GM21447 (cell line): ENCODE data around the gene MAPKAP1.

Experiments
- ATAC-seq: cut with Tn5 transposase; IDR thresholded peaks from one replicate; pipeline ENCODE4 v1.9.1; 2021; ENCODE audit not compliant: unreplicated experiment

Gene MAPKAP1

GRCh38 chr9:125464591-125465385, 242.2 kb downstream of the MAPKAP1 start:
- ATAC-seq, result no peak

- no peak for ATAC-seq
These were observed 243.1 kb downstream of the MAPKAP1 start for GRCh38 chr9:125463926-125464325.

- ATAC-seq, result no peak
These were observed 244.1 kb downstream of the MAPKAP1 start for GRCh38 chr9:125462861-125463291.

DNA sequence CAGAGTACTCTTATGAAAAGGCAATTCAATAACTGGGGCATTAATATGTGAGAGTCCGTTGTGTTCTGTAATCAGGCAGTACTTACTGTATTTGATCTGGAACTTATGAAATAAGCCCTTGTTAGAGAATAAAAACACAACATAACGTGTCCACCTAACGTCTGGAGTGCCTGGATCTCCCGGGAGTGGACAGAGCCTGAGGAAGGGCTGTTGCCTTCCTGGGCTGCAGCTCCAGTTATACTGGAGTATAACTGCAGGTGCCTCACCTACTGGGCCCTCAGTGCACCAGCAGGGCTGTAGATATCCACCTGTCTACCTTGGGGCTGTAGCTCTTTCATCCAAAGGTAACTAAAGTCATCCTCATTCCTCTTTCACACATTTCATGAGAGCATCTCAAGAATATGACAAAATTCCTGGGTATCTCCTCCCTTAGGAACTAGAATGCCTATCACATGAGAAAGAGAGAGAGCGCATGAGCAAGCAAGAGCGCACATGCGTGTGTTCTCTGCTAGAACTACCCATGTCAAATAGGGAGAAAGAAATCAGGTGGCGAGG, 245.3 kb downstream of the MAPKAP1 start:
- no peak for ATAC-seq

- no peak for ATAC-seq
These were observed 245.9 kb downstream of the MAPKAP1 start for GRCh38 chr9:125460883-125461635.

- ATAC-seq, result no peak
These were observed 246.7 kb downstream of the MAPKAP1 start for GRCh38 chr9:125460346-125460745.

- no peak for ATAC-seq
These were observed 249.7 kb downstream of the MAPKAP1 start for GRCh38 chr9:125457357-125457756.

DNA sequence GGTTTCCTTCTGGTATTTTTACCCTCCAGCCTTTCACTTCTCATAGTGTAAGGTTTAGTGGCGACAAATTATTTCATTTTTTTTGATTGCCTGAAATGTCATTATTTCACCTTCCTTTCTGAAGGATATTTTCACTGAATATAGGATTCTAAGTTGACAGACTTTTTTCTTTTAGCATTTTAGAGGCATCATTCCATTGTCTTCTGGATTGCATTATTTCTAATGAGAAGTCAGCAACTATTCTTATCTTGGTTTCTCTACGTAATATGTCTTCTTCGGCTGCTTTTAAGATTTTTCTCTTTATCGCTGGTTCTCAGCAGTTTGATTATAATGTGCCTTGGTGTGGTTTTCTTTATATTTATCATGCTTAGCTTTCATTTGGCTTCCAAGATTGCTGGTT, 251.1 kb downstream of the MAPKAP1 start:
- ATAC-seq, result no peak

DNA sequence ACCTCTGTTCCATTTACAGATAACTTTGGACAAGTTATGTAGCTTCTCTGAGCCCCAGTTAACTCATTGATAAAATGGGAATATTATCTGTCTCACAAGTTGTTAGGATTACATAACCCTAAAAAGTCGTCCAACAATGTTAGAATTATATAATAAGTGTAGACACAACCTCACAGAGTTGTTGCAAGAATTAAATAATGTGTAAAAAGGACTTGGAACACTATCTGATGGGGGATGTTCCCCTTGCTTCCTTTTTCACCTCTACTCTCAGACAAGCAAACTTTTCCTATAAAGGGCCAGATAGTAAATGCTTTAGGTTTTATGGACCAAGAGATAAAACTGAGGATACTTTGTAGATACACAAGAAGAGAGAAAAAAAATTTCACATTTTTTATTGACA, 251.9 kb downstream of the MAPKAP1 start:
- ATAC-seq, result no peak

DNA sequence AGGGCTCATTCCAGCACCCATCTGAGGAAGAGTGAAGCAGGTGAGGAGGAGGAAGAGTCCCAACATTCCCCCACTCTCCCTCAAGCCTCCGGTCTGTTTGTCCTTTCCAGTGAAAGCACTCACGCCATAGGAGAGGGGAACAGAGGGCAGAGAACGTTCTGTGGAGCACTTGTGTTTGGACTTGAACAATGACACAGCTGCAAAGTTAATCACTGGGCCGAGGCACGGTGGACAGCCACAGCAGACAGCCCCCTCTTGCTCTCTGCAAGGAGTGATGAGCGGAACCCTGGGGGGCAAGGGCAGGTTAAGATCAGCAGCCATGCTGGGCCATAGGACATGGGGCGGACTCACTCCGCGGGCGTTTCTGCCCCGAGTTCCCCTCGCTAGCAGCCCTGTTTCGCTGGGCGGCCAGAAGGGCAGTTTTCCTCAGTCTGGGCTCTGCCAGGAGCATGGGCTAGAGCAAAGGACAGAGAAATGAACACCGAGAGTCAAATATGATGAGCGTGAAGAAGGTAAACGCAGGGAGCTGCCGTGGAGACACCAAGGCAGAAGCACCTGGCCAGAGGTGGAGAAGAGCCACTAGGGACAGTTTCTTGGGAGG, 259.7 kb downstream of the MAPKAP1 start:
- no peak for ATAC-seq

GRCh38 chr9:125446561-125447094, 260.4 kb downstream of the MAPKAP1 start:
- peak; percentile 92 for ATAC-seq

GRCh38 chr9:125444956-125445506, 262.0 kb downstream of the MAPKAP1 start:
- ATAC-seq, result no peak

- no peak for ATAC-seq
These were observed 262.8 kb downstream of the MAPKAP1 start for GRCh38 chr9:125444166-125444565.

GRCh38 chr9:125443367-125443766, 263.6 kb downstream of the MAPKAP1 start:
- no peak for ATAC-seq

- no peak for ATAC-seq
These were observed 264.6 kb downstream of the MAPKAP1 start for GRCh38 chr9:125442452-125442851.

GRCh38 chr9:125440411-125440810, 266.6 kb downstream of the MAPKAP1 start:
- ATAC-seq, result no peak

- ATAC-seq, result no peak
These were observed 267.4 kb downstream of the MAPKAP1 start for GRCh38 chr9:125439434-125440272.

GRCh38 chr9:125438506-125439433, 268.2 kb downstream of the MAPKAP1 start:
- ATAC-seq, result no peak

- no peak for ATAC-seq
These were observed 269.2 kb downstream of the MAPKAP1 start for GRCh38 chr9:125437771-125438221.
